Keratinocyte (primary cell): ENCODE results near the gene TMEM163. TPM values are rescaled to one million over a fixed set of nuclear protein-coding genes. Genes with fewer than 3 reads are reported as not detected.

ENCODE experiments used
- DNase-seq: peaks from one replicate; pipeline ENCODE4 v3.0.0-alpha.2; 2011; ENCODE audit warnings: low read depth, missing footprints, low spot score
- FAIRE-seq: peaks from 2 replicates; lab custom pipeline; 2011; peaks lifted over from hg19 to GRCh38; lab: Jason Lieb, UNC
- H2AFZ ChIP-seq: 2 replicates; pipeline ENCODE4 v1.6.0; 2012; ENCODE audit warnings: low read length, control low read depth, inconsistent platforms; ENCODE audit not compliant: control insufficient read depth
- H3K27ac ChIP-seq: 2 replicates; pipeline ENCODE4 v1.5.1; 2011; ENCODE audit warnings: low read length; ENCODE audit not compliant: control insufficient read depth, insufficient read depth
- H3K27me3 ChIP-seq: 3 replicates; pipeline ENCODE4 v1.6.0; 2011; ENCODE audit warnings: low read length; ENCODE audit not compliant: control insufficient read depth, insufficient read depth; ENCODE audit errors: extremely low read depth
- H3K36me3 ChIP-seq, 2 experiments: 2 replicates in 1 of 2; 3 replicates in 1 of 2; pipeline ENCODE4 v1.5.1; 2011; ENCODE audit warnings: low read length in 2 of 2, mild to moderate bottlenecking in 1 of 2; ENCODE audit not compliant: control insufficient read depth in 2 of 2, insufficient read depth in 2 of 2; ENCODE audit errors: extremely low read depth in 1 of 2
- H3K4me1 ChIP-seq: 3 replicates; pipeline ENCODE4 v1.5.1; 2011; ENCODE audit warnings: low read length; ENCODE audit not compliant: control insufficient read depth, insufficient read depth; ENCODE audit errors: extremely low read depth
- H3K4me2 ChIP-seq: 3 replicates; pipeline ENCODE4 v1.6.0; 2011; ENCODE audit warnings: low read depth, low read length; ENCODE audit not compliant: control insufficient read depth, insufficient read depth; ENCODE audit errors: extremely low read depth
- H3K4me3 ChIP-seq, 3 experiments: fragments of 200-600 bp in 1 of 3; sonication (generic) in 1 of 3; 2 replicates in 2 of 3; 3 replicates in 1 of 3; pipeline ENCODE4 v1.5.1; 2011 to 2016; ENCODE audit warnings: low read length in 3 of 3, mild to moderate bottlenecking in 3 of 3, control low read depth in 2 of 3, inconsistent platforms in 1 of 3, low read depth in 1 of 3, mixed read lengths in 1 of 3, mixed run types in 1 of 3, moderate library complexity in 1 of 3; ENCODE audit not compliant: control insufficient read depth in 2 of 3, insufficient read depth in 2 of 3; ENCODE audit errors: extremely low read depth in 1 of 3
- H3K79me2 ChIP-seq: 2 replicates; pipeline ENCODE4 v1.6.0; 2012; ENCODE audit warnings: low read length; ENCODE audit not compliant: control insufficient read depth, insufficient read depth
- H3K9ac ChIP-seq: 3 replicates; pipeline ENCODE4 v1.6.0; 2011; ENCODE audit warnings: low read length; ENCODE audit not compliant: control insufficient read depth, insufficient read depth; ENCODE audit errors: extremely low read depth
- H3K9me1 ChIP-seq: 3 replicates; pipeline ENCODE4 v1.6.0; 2011; ENCODE audit warnings: low read length; ENCODE audit not compliant: control insufficient read depth, insufficient read depth; ENCODE audit errors: extremely low read depth
- H3K9me3 ChIP-seq: 2 replicates; pipeline ENCODE4 v1.5.1; 2012; ENCODE audit warnings: low read depth, low read length; ENCODE audit not compliant: control insufficient read depth
- H4K20me1 ChIP-seq: 3 replicates; pipeline ENCODE4 v1.6.0; 2011; ENCODE audit warnings: low read length; ENCODE audit not compliant: control insufficient read depth, insufficient read depth; ENCODE audit errors: extremely low read depth
- CTCF ChIP-seq, 3 experiments: IDR thresholded peaks in 1 of 3; conservative IDR thresholded peaks in 1 of 3; optimal IDR thresholded peaks in 1 of 3; 2 replicates in 2 of 3; 3 replicates in 1 of 3; pipeline versions ENCODE3 to v1.5.1; 2011; ENCODE audit warnings: low read length in 3 of 3, mild to moderate bottlenecking in 3 of 3, moderate library complexity in 2 of 3, control low read depth in 1 of 3, inconsistent platforms in 1 of 3; ENCODE audit not compliant: insufficient read depth in 2 of 3; ENCODE audit errors: extremely low read depth in 1 of 3
- EZH2 ChIP-seq: IDR thresholded peaks from one replicate; pipeline ENCODE4 v1.6.1; 2012; ENCODE audit warnings: inconsistent platforms, mild to moderate bottlenecking, low read length, moderate library complexity
- dilution Hi-C: fragments of 300-500 bp; cut with MboI; formaldehyde crosslinking; loops from one replicate; pipeline ENCODE4 v1.7.0; 2020; ENCODE audit warnings: low sequenced_read_pairs; ENCODE audit not compliant: extremely low pct_ligation_motif_present
- polyA plus RNA-seq, 5 experiments: library from polyadenylated mRNA; depleted of rRNA in 3 of 5; stranded (reverse) in 3 of 5; stranded (forward) in 1 of 5; unstranded in 1 of 5; fragments of >200 nt; gene quantifications; 1 replicate in 1 of 5; 2 replicates in 3 of 5; 3 replicates in 1 of 5; pipeline versions ENCODE4 v1.2.1 to v1.2.3, GENCODE V29; 2011 to 2012; ENCODE audit warnings: missing spikeins in 2 of 5, low read depth in 1 of 5, low replicate concordance in 1 of 5

The TMEM163 gene
- polyA plus RNA-seq, 1 donor (not counting 4 experiments of a cell fraction or from before 2014, with no cell fraction given) = not detected

DNA sequence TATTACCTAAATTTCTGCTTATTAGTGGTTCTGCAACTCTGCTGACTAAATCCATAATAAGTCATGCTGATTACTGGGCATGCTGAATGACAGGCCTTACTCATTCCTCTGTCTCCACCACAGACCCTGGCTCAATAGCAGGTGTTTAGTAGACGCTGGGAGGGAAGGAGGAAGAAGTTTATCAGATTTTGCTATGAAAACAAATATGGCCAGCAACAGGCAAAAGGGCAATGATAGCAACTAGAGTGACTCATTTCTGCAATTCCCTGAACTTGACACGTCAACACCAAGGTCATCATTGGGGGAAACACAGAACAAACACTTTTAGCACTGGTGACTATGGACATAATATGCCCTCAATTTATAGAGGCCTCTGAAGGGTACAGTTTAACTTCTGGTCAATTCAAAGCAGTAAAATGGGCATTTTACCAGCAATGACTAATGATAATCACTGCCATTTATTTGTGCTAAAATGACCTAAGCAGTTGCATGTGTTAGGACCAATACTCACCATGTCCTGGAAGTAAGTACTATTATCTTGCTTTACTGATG is 35.2 kb downstream of the TMEM163 start:
- Histone ChIP-seq H3K27ac (no peak overlapping the region), H3K79me2 (no peaks in the 10 kb centered on the region), H3K36me3 (no peaks in the 10 kb centered on the region), H3K9ac (no peak overlapping the region), H2AFZ (no peak overlapping the region), H3K9me3 (no peaks in the 10 kb centered on the region), H4K20me1 (no peaks in the 10 kb centered on the region), H3K4me3 (no peak overlapping the region), H3K27me3 (peaks cover 4% of the 10 kb centered on the region), H3K4me1 (no peaks in the 10 kb centered on the region), H3K4me2 (no peak overlapping the region), H3K9me1 (no peaks in the 10 kb centered on the region)
- dilution Hi-C loops = no loop called here
- DNase-seq = no peak
- FAIRE-seq = no peak
- no peak for TF ChIP-seq CTCF (optimal IDR thresholded peaks at IDR 0.05 in 1 of 3, IDR thresholded peaks at IDR 0.05 in 1 of 3, conservative IDR thresholded peaks at IDR 0.05 in 1 of 3; ENCODE audit: extremely low read depth in 1 of 3, insufficient read depth in 2 of 3, low read length in 3 of 3)
- no peak for TF ChIP-seq EZH2

DNA sequence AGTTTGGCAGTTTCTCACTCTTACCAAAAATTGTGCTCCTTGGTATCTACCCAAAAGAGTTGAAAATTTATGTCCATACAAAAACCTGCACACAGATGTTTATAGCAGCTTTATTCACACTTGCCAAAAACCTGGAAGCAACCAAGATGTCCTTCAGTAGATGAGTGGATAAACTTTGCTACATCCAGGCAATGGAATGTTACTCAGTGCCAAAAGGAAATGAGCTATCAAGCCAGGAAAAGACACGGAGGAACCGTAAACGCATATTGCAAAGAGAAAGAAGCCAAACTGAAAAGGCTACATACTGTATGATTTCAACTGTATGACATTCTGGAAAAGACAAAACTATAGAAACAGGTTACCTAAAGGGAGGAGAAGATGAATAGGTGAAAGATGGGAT is 36.1 kb downstream of the TMEM163 start:
- H3K4me2 ChIP-seq = no peak overlapping the region
- H3K79me2 ChIP-seq = no peaks in the 10 kb centered on the region
- FAIRE-seq (no peak), DNase-seq (no peak)
- H3K36me3 ChIP-seq = no peaks in the 10 kb centered on the region
- dilution Hi-C loops = no loop called here
- no peaks in the 10 kb centered on the region for H3K9me1 ChIP-seq
- no peak overlapping the region for H2AFZ ChIP-seq
- no peak overlapping the region for H3K4me3 ChIP-seq
- H3K27ac ChIP-seq = no peak overlapping the region
- peaks cover 4% of the 10 kb centered on the region for H3K27me3 ChIP-seq
- no peaks in the 10 kb centered on the region for H4K20me1 ChIP-seq
- no peak for TF ChIP-seq CTCF (optimal IDR thresholded peaks at IDR 0.05 in 1 of 3, IDR thresholded peaks at IDR 0.05 in 1 of 3, conservative IDR thresholded peaks at IDR 0.05 in 1 of 3; ENCODE audit: extremely low read depth in 1 of 3, insufficient read depth in 2 of 3, low read length in 3 of 3)
- no peak for TF ChIP-seq EZH2
- no peaks in the 10 kb centered on the region for H3K9me3 ChIP-seq
- no peaks in the 10 kb centered on the region for H3K4me1 ChIP-seq
- H3K9ac ChIP-seq = no peak overlapping the region
